Pancreas (tissue), 10 donors: ENCODE results near the gene ZBTB43. TPM values are rescaled to one million over a fixed set of nuclear protein-coding genes. Genes with fewer than 3 reads are reported as not detected.

Source experiments
- ATAC-seq, 4 donors: fragments of 200-7000 bp; cut with Tn5 transposase; one replicate each; pipeline versions ENCODE4 v1.8.0 to v1.9.1; 2020; ENCODE audit warnings: mild to moderate bottlenecking in 4 of 4, moderate library complexity in 4 of 4
- DNase-seq, 6 donors: peaks; one replicate each; pipeline ENCODE4 v3.0.0-alpha.2; 2020
- FAIRE-seq: peaks from 2 replicates; lab custom pipeline; 2012; peaks lifted over from hg19 to GRCh38; lab: Jason Lieb, UNC
- H3K27ac ChIP-seq, 4 donors: fragments of 200-600 bp; sonication (generic); 1 replicate in 3 of 4; 2 replicates in 1 of 4; pipeline versions ENCODE4 v1.5.0 to v1.8.0; 2020
- H3K27me3 ChIP-seq, 4 donors: fragments of 200-600 bp; one replicate each; pipeline ENCODE4 v1.8.0; 2021
- H3K36me3 ChIP-seq, 3 donors: fragments of 200-600 bp; sonication (generic) in 1 of 3; one replicate each; pipeline versions ENCODE4 v1.5.0 to v1.8.0; 2020 to 2021
- H3K4me1 ChIP-seq, 3 donors: fragments of 200-600 bp; one replicate each; pipeline ENCODE4 v1.8.0; 2021
- H3K4me3 ChIP-seq, 4 donors: fragments of 200-600 bp; sonication (generic) in 2 of 4; one replicate each; pipeline versions ENCODE4 v1.5.0 to v1.8.0; 2020 to 2021
- H3K9me3 ChIP-seq, 4 donors: fragments of 200-600 bp; one replicate each; pipeline ENCODE4 v1.8.0; 2021
- WGBS, 2 donors: extraction: QIAGEN DNeasy Blood & Tissue Kit; methylation state at CpG; one replicate each; pipeline ENCODE4 v1.1.7; 2013; 5-methylcytosine and 5-hydroxymethylcytosine counted together
- intact Hi-C, 3 donors: fragments of 100-400 bp; cut with DNase I; formaldehyde crosslinking; loops; one replicate each; pipeline versions ENCODE4 v1.11.1 to v1.14.2; 2022
- polyA plus RNA-seq, 2 donors: library from polyadenylated mRNA; stranded (reverse); fragments of 200-250 nt; gene quantifications; one replicate each; pipeline ENCODE4 v1.2.3, GENCODE V29; 2013
- total RNA-seq, 6 donors: library from RNA; stranded (reverse); fragmentation: NEBNext Ultra II Directional in 4 of 6; extraction: Animal tissue kit (Norgen Biotek cat#: 25700) in 4 of 6; gene quantifications; one replicate each; pipeline versions ENCODE4 v1.2.1 to v1.2.4, GENCODE V29; 2021 to 2023
- TF ChIP-seq, protein P1 (sequence below), 4 donors: fragments of 200-600 bp; sonication (generic) in 3 of 4; IDR thresholded peaks; one replicate each; pipeline versions ENCODE4 v1.5.0 to v1.8.0; 2021; ENCODE audit warnings: antibody characterized with exemption in 4 of 4
- donor health status: healthy with polysubstance abuse.
- donor health status: DM: no; HTN: no; CAD: no; lungs with moderate emphysema.
- donor health status: DM: no; HTN: no; CAD: no.
- donor health status: control.
- donor health status: control.
- donor health status: Bipolar disorder and iron deficiency.
- donor health status: DM: yes; HTN: yes; CAD: no.
- donor health status: DM: no; HTN: no; CAD: no.
- donor health status: DM: no; HTN: no; CAD: no.
- donor health status: DM: yes; HTN: yes; CAD: no.

The ZBTB43 gene
- total and polyA plus RNA-seq, 8 donors: 2.2 to 8.5 (median 5.7) TPM

DNA sequence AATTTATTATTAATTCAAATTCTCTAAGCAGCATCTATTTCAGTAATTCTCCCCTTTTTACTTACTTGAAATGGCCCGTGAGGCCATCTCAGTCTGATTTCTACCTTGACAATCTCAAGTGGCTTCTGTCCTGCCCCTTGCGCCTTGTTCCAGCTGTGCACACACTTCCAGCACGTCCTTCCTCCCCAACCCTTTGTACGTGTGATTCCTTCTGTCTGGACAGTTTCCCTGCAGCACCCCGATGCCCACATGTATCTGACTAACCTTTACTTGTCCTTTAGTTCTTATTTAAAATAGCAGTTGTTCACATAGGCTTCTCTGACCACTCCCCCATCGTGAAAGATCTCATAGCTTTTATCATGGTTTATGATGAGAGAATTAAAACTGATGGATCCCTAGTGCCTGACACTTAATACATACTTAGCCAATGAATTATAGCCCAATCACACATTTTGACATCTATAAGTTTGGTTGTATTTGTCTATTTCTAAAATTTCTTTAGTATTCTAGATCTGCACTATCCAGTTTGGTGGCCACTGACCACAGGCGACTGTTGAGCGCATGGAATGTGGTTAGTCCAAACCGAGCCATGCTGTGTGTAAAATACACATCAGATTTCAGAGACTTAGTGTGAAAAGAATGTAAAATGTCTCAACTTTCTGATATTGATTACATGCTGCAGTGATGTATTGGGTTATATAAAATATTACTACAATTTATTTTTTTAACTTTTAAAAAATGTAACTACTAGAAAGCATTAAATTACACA lies 69.9 kb downstream of the ZBTB43 start:
- no peak overlapping the region for H3K4me3 ChIP-seq
- WGBS, 2 donors: 69 to 71% methylated on average over 9 of the region's 9 CpGs
- intact Hi-C loops: no loop called here
- ATAC-seq (peak in 1 of 4 donors; percentile 39), DNase-seq (no peak), FAIRE-seq (no peak)
- no peaks in the 10 kb centered on the region for H3K27me3 ChIP-seq
- H3K4me1 ChIP-seq: no peaks in the 10 kb centered on the region
- H3K27ac ChIP-seq: no peak overlapping the region
- H3K36me3 ChIP-seq: peaks cover 0 to 4% (median 0%) of the 10 kb centered on the region in 3 donors
- H3K9me3 ChIP-seq: no peaks in the 10 kb centered on the region
- TF ChIP-seq, protein P1, sequence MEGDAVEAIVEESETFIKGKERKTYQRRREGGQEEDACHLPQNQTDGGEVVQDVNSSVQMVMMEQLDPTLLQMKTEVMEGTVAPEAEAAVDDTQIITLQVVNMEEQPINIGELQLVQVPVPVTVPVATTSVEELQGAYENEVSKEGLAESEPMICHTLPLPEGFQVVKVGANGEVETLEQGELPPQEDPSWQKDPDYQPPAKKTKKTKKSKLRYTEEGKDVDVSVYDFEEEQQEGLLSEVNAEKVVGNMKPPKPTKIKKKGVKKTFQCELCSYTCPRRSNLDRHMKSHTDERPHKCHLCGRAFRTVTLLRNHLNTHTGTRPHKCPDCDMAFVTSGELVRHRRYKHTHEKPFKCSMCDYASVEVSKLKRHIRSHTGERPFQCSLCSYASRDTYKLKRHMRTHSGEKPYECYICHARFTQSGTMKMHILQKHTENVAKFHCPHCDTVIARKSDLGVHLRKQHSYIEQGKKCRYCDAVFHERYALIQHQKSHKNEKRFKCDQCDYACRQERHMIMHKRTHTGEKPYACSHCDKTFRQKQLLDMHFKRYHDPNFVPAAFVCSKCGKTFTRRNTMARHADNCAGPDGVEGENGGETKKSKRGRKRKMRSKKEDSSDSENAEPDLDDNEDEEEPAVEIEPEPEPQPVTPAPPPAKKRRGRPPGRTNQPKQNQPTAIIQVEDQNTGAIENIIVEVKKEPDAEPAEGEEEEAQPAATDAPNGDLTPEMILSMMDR (IDR thresholded peaks at IDR 0.05): no peak

GRCh38 chr9:126875756-126876510 lies 71.1 kb downstream of the ZBTB43 start:
- Histone ChIP-seq H3K27ac (no peak overlapping the region), H3K9me3 (no peaks in the 10 kb centered on the region), H3K27me3 (no peaks in the 10 kb centered on the region), H3K36me3 (peaks cover 0 to 11% (median 0%) of the 10 kb centered on the region in 3 donors), H3K4me3 (no peak overlapping the region), H3K4me1 (no peaks in the 10 kb centered on the region)
- no peak for DNase-seq
- TF ChIP-seq, protein P1 (IDR thresholded peaks at IDR 0.05): no peak
- intact Hi-C loops: no loop called here
- no peak for ATAC-seq
- FAIRE-seq: no peak
- 59 to 66% methylated on average over 4 of the region's 4 CpGs for WGBS, 2 donors

- no peaks in the 10 kb centered on the region for H3K4me1 ChIP-seq
- H3K9me3 ChIP-seq: no peaks in the 10 kb centered on the region
- intact Hi-C loops: no loop called here
- H3K27me3 ChIP-seq: no peaks in the 10 kb centered on the region
- TF ChIP-seq, protein P1 (IDR thresholded peaks at IDR 0.05): no peak
- 78 to 84% methylated on average over 4 of the region's 4 CpGs for WGBS, 2 donors
- no peak overlapping the region for H3K4me3 ChIP-seq
- ATAC-seq (no peak), DNase-seq (no peak), FAIRE-seq (no peak)
- no peak overlapping the region for H3K27ac ChIP-seq
- peaks cover 0 to 11% (median 0%) of the 10 kb centered on the region in 3 donors for H3K36me3 ChIP-seq
These were observed 71.7 kb downstream of the ZBTB43 start for GRCh38 chr9:126876531-126876930.

GRCh38 chr9:126877418-126877817 lies 72.6 kb downstream of the ZBTB43 start:
- Histone ChIP-seq H3K36me3 (peaks cover 0 to 11% (median 0%) of the 10 kb centered on the region in 3 donors), H3K27me3 (no peaks in the 10 kb centered on the region), H3K9me3 (no peaks in the 10 kb centered on the region), H3K27ac (no peak overlapping the region), H3K4me1 (no peaks in the 10 kb centered on the region), H3K4me3 (no peak overlapping the region)
- TF ChIP-seq, protein P1 (IDR thresholded peaks at IDR 0.05): no peak
- DNase-seq (no peak), FAIRE-seq (no peak), ATAC-seq (no peak)
- WGBS, 2 donors: 93 to 95% methylated on average over 9 of the region's 9 CpGs
- intact Hi-C loops: no loop called here
